T follicular helper cell (primary cell): Measurements from ENCODE around the gene MSI2.

ENCODE experiments used
- DNase-seq: peaks from one replicate; pipeline ENCODE4 v3.0.0-alpha.2; 2020; ENCODE audit warnings: low read depth

Gene MSI2

GRCh38 chr17:57505841-57506773, 249.8 kb downstream of the MSI2 start:
- DNase-seq: no peak

- DNase-seq: no peak
These were observed 250.4 kb downstream of the MSI2 start for GRCh38 chr17:57506774-57507127.

GRCh38 chr17:57507828-57508227, 251.5 kb downstream of the MSI2 start:
- DNase-seq: no peak

- DNase-seq: no peak
These were observed 252.3 kb downstream of the MSI2 start for GRCh38 chr17:57508671-57509070.

- no peak for DNase-seq
These were observed 255.3 kb downstream of the MSI2 start for GRCh38 chr17:57511475-57512123.

- no peak for DNase-seq
These were observed 255.9 kb downstream of the MSI2 start for GRCh38 chr17:57512258-57512657.

- no peak for DNase-seq
These were observed 256.4 kb downstream of the MSI2 start for GRCh38 chr17:57512691-57513090.

GRCh38 chr17:57513569-57513968, 257.2 kb downstream of the MSI2 start:
- no peak for DNase-seq

GRCh38 chr17:57514614-57515013, 258.3 kb downstream of the MSI2 start:
- DNase-seq: no peak

- DNase-seq: no peak
These were observed 259.4 kb downstream of the MSI2 start for GRCh38 chr17:57515662-57516211.

GRCh38 chr17:57516290-57517230, 260.2 kb downstream of the MSI2 start:
- no peak for DNase-seq

GRCh38 chr17:57517273-57517631, 260.9 kb downstream of the MSI2 start:
- DNase-seq: no peak

GRCh38 chr17:57517632-57518456, 261.5 kb downstream of the MSI2 start:
- DNase-seq: no peak

GRCh38 chr17:57518587-57519581, 262.6 kb downstream of the MSI2 start:
- DNase-seq: no peak

- no peak for DNase-seq
These were observed 263.5 kb downstream of the MSI2 start for GRCh38 chr17:57519800-57520199.

GRCh38 chr17:57521606-57522005, 265.3 kb downstream of the MSI2 start:
- no peak for DNase-seq

GRCh38 chr17:57522042-57523005, 266.0 kb downstream of the MSI2 start:
- no peak for DNase-seq

GRCh38 chr17:57523926-57524632, 267.8 kb downstream of the MSI2 start:
- DNase-seq: no peak
